ENCODE data around the gene CACNA1C. TPM values are rescaled to one million over a fixed set of nuclear protein-coding genes. Genes with fewer than 3 reads are reported as not detected.

CACNA1C gene
- total and polyA plus RNA-seq, 2 donors (not counting 1 experiment from before 2014, with no cell fraction given): 0.01 to 0.02 TPM

DNA sequence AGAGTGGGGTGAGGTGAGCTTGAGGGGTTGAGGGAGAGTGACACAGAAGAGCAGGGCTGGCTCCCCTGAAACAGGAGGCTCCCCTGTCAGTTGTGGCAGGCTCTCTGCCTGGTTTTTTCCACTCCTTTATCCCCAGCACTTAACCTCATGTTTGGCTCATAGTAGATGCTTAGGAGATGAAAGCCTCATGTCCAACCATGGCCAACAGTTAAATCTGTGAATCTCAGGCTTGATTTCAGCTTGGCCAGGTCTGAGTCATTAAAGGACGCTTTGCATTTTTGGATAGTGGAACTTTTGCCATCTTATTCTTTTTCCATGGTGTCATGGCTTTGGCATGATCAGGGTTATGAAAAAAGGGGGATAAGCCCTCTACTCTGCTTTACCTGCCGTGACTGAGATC, 117.2 kb downstream of the CACNA1C start:
- Mint-ChIP-seq H3K9me3 (ENCODE audit: insufficient read depth) (peaks cover 13% of the 10 kb centered on the region), H3K27me3 (peaks cover 28% of the 10 kb centered on the region), H3K27ac (no peak overlapping the region), H3K4me1 (no peaks in the 10 kb centered on the region), H3K4me3 (no peak overlapping the region)
- ATAC-seq (ENCODE audit: low read depth) (no peak), DNase-seq (no peak)
- no peak overlapping the region for H3K4me3 ChIP-seq (ENCODE audit: control extremely low read depth in 1 of 5, extremely low read depth in 1 of 5, insufficient read depth in 1 of 5, low read depth in 2 of 5, low read length in 4 of 5)
- no peaks in the 10 kb centered on the region for H3K27me3 ChIP-seq (replicated peaks in 1 of 4; ENCODE audit: control extremely low read depth in 1 of 4, control insufficient read depth in 3 of 4, insufficient read depth in 4 of 4, low read length in 3 of 4)
- H3K79me2 ChIP-seq (ENCODE audit: control insufficient read depth, insufficient read depth, low read length): no peaks in the 10 kb centered on the region
- H3K27ac ChIP-seq (ENCODE audit: low read length in 2 of 2): no peak overlapping the region
- H3K9ac ChIP-seq (ENCODE audit: low read length): no peak overlapping the region
- TF ChIP-seq EZH2 (IDR thresholded peaks at IDR 0.05; ENCODE audit: borderline replicate concordance, insufficient read depth, low read depth, low read length, poor library complexity, severe bottlenecking): no peak
- TF ChIP-seq, protein P1, sequence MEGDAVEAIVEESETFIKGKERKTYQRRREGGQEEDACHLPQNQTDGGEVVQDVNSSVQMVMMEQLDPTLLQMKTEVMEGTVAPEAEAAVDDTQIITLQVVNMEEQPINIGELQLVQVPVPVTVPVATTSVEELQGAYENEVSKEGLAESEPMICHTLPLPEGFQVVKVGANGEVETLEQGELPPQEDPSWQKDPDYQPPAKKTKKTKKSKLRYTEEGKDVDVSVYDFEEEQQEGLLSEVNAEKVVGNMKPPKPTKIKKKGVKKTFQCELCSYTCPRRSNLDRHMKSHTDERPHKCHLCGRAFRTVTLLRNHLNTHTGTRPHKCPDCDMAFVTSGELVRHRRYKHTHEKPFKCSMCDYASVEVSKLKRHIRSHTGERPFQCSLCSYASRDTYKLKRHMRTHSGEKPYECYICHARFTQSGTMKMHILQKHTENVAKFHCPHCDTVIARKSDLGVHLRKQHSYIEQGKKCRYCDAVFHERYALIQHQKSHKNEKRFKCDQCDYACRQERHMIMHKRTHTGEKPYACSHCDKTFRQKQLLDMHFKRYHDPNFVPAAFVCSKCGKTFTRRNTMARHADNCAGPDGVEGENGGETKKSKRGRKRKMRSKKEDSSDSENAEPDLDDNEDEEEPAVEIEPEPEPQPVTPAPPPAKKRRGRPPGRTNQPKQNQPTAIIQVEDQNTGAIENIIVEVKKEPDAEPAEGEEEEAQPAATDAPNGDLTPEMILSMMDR (IDR thresholded peaks at IDR 0.05): no peak
- intact Hi-C loops (cut with micrococcal nuclease): no loop called here
- ChIA-PET POLR2A (no interaction called here), CTCF (no interaction called here)
- no peaks in the 10 kb centered on the region for H3K4me1 ChIP-seq (ENCODE audit: control insufficient read depth in 2 of 2, insufficient read depth in 2 of 2, low read length in 2 of 2)
- 80% methylated on average over 1 of the region's 2 CpGs for WGBS (ENCODE audit: insufficient coverage)
- H2AFZ ChIP-seq (ENCODE audit: insufficient read depth, low read depth, low read length, poor library complexity, severe bottlenecking): no peak overlapping the region
- H3K9me3 ChIP-seq (ENCODE audit: control extremely low read depth in 1 of 3, control insufficient read depth in 2 of 3, insufficient read depth in 1 of 3, low read length in 2 of 3): peaks cover 0 to 16% (median 3%) of the 10 kb centered on the region in 3 donors
- H3K4me2 ChIP-seq (replicated peaks; ENCODE audit: low read depth, low read length, poor library complexity, severe bottlenecking): no peak overlapping the region
- no peaks in the 10 kb centered on the region for H3K36me3 ChIP-seq (replicated peaks in 1 of 2; ENCODE audit: control extremely low read depth in 1 of 2, control insufficient read depth in 1 of 2, extremely low read depth in 1 of 2, insufficient read depth in 2 of 2, low read length in 1 of 2)
- H4K20me1 ChIP-seq (ENCODE audit: control insufficient read depth, insufficient read depth, low read length, poor library complexity, severe bottlenecking): no peaks in the 10 kb centered on the region

DNA sequence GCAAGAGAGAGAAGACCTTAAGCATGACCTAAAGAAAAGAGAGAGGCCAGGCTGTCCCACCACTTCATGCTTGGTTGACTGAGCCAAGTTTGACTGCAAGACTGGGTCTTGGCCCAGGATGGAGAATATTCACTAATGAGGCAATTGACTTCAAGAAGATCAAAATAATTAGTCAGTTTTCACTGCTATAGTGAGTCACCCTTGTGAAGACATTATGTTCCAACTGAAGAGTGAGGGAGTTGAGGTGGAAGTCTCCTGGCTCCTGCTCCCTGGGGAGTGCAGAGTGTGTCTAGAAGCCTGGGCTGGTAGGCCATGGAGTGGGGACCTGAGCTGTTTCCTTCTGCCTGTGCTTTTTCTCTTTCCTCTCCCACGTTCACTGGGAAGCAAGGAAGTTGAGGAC, 117.6 kb downstream of the CACNA1C start:
- H3K4me2 ChIP-seq (replicated peaks; ENCODE audit: low read depth, low read length, poor library complexity, severe bottlenecking): no peak overlapping the region
- H3K9ac ChIP-seq (ENCODE audit: low read length): no peak overlapping the region
- ChIA-PET CTCF (no interaction called here), POLR2A (no interaction called here)
- H3K9me3 ChIP-seq (ENCODE audit: control extremely low read depth in 1 of 3, control insufficient read depth in 2 of 3, insufficient read depth in 1 of 3, low read length in 2 of 3): peaks cover 0 to 16% (median 3%) of the 10 kb centered on the region in 3 donors
- H3K4me3 ChIP-seq (ENCODE audit: control extremely low read depth in 1 of 5, extremely low read depth in 1 of 5, insufficient read depth in 1 of 5, low read depth in 2 of 5, low read length in 4 of 5): no peak overlapping the region
- Mint-ChIP-seq H3K27me3 (peaks cover 23% of the 10 kb centered on the region), H3K4me3 (no peak overlapping the region), H3K27ac (no peak overlapping the region), H3K4me1 (no peaks in the 10 kb centered on the region), H3K9me3 (ENCODE audit: insufficient read depth) (peaks cover 13% of the 10 kb centered on the region)
- intact Hi-C loops (cut with micrococcal nuclease): no loop called here
- H3K36me3 ChIP-seq (replicated peaks in 1 of 2; ENCODE audit: control extremely low read depth in 1 of 2, control insufficient read depth in 1 of 2, extremely low read depth in 1 of 2, insufficient read depth in 2 of 2, low read length in 1 of 2): no peaks in the 10 kb centered on the region
- H3K4me1 ChIP-seq (ENCODE audit: control insufficient read depth in 2 of 2, insufficient read depth in 2 of 2, low read length in 2 of 2): no peaks in the 10 kb centered on the region
- H3K27ac ChIP-seq (ENCODE audit: low read length in 2 of 2): no peak overlapping the region
- ATAC-seq (ENCODE audit: low read depth) (no peak), DNase-seq (no peak)
- WGBS (ENCODE audit: insufficient coverage): no CpG with 5 or more reads among the region's 1 CpG
- TF ChIP-seq, protein P1 (IDR thresholded peaks at IDR 0.05): no peak
- TF ChIP-seq EZH2 (IDR thresholded peaks at IDR 0.05; ENCODE audit: borderline replicate concordance, insufficient read depth, low read depth, low read length, poor library complexity, severe bottlenecking): no peak
- H4K20me1 ChIP-seq (ENCODE audit: control insufficient read depth, insufficient read depth, low read length, poor library complexity, severe bottlenecking): no peaks in the 10 kb centered on the region
- no peaks in the 10 kb centered on the region for H3K79me2 ChIP-seq (ENCODE audit: control insufficient read depth, insufficient read depth, low read length)
- no peak overlapping the region for H2AFZ ChIP-seq (ENCODE audit: insufficient read depth, low read depth, low read length, poor library complexity, severe bottlenecking)
- H3K27me3 ChIP-seq (replicated peaks in 1 of 4; ENCODE audit: control extremely low read depth in 1 of 4, control insufficient read depth in 3 of 4, insufficient read depth in 4 of 4, low read length in 3 of 4): no peaks in the 10 kb centered on the region

Data from B cell (primary cell).